Calu3 (cell line): ENCODE measurements around the gene BRI3BP. TPM values are rescaled to one million over a fixed set of nuclear protein-coding genes. Genes with fewer than 3 reads are reported as not detected.
"Not testable (repeated sequence)": the region's sequence is repeated elsewhere in the genome, so short reads cannot be mapped to it uniquely, and the experiment has no call there.

Experiments used
- BruUV-seq: library from RNA; stranded (reverse); fragments of 400-500 nt; replicated peaks from 2 replicates; lab custom pipeline; 2021; lab: Mats Ljungman, UMichigan
- CTCF ChIA-PET: fragments of 300-600 bp; sonication (Branson Sonifier 250); formaldehyde crosslinking; loops from one replicate; lab custom pipeline; 2022; ENCODE audit warnings: antibody characterized with exemption; lab: Charles Lee
- DNase-seq: peaks from one replicate; pipeline ENCODE4 v3.0.0; 2022
- H3K27ac Mint-ChIP-seq: one replicate; pipeline ENCODE4 v1.8.0; 2022; ENCODE audit warnings: mixed read lengths; ENCODE audit not compliant: unreplicated experiment
- H3K27me3 Mint-ChIP-seq: one replicate; pipeline ENCODE4 v1.8.0; 2022; ENCODE audit warnings: mixed read lengths; ENCODE audit not compliant: unreplicated experiment
- H3K36me3 Mint-ChIP-seq: one replicate; pipeline ENCODE4 v1.8.0; 2022; ENCODE audit warnings: mild to moderate bottlenecking, moderate library complexity, mixed read lengths; ENCODE audit not compliant: insufficient read depth, unreplicated experiment
- H3K4me1 Mint-ChIP-seq: one replicate; pipeline ENCODE4 v1.8.0; 2022; ENCODE audit warnings: mild to moderate bottlenecking, low read depth, mixed read lengths; ENCODE audit not compliant: unreplicated experiment
- H3K4me3 Mint-ChIP-seq: one replicate; pipeline ENCODE4 v1.8.0; 2022; ENCODE audit warnings: mild to moderate bottlenecking, low read depth, moderate library complexity, mixed read lengths; ENCODE audit not compliant: unreplicated experiment
- H3K9me3 Mint-ChIP-seq: one replicate; pipeline ENCODE4 v1.8.0; 2022; ENCODE audit warnings: low read depth, mixed read lengths; ENCODE audit not compliant: unreplicated experiment
- intact Hi-C: fragments of 100-400 bp; cut with micrococcal nuclease; formaldehyde crosslinking; loops from one replicate; pipeline ENCODE4 v1.10.0; 2022; ENCODE audit not compliant: unreplicated experiment
- total RNA-seq: library from RNA; stranded (reverse); gene quantifications from 2 replicates; pipeline ENCODE4 v1.2.3, GENCODE V29; 2022
- TF ChIP-seq, protein P1 (sequence below): fragments of 200-600 bp; IDR thresholded peaks from one replicate; pipeline ENCODE4 v1.8.0; 2022; ENCODE audit warnings: antibody characterized with exemption; ENCODE audit not compliant: unreplicated experiment

BRI3BP gene
- total RNA-seq, 1 experiment from 2014 or later, result 94.0 TPM

- CTCF ChIA-PET, result no interaction called here
- H3K27me3 Mint-ChIP-seq, result no peaks in the 10 kb centered on the region
- no peak overlapping the region for H3K27ac Mint-ChIP-seq
- H3K4me3 Mint-ChIP-seq, result no peak overlapping the region
- no peaks in the 10 kb centered on the region for H3K9me3 Mint-ChIP-seq
- peaks cover 14% of the 10 kb centered on the region for H3K36me3 Mint-ChIP-seq
- H3K4me1 Mint-ChIP-seq, result no peaks in the 10 kb centered on the region
- BruUV-seq, result no TSS peak
- DNase-seq, result no peak
- intact Hi-C loops, result no loop called here
- TF ChIP-seq, protein P1, sequence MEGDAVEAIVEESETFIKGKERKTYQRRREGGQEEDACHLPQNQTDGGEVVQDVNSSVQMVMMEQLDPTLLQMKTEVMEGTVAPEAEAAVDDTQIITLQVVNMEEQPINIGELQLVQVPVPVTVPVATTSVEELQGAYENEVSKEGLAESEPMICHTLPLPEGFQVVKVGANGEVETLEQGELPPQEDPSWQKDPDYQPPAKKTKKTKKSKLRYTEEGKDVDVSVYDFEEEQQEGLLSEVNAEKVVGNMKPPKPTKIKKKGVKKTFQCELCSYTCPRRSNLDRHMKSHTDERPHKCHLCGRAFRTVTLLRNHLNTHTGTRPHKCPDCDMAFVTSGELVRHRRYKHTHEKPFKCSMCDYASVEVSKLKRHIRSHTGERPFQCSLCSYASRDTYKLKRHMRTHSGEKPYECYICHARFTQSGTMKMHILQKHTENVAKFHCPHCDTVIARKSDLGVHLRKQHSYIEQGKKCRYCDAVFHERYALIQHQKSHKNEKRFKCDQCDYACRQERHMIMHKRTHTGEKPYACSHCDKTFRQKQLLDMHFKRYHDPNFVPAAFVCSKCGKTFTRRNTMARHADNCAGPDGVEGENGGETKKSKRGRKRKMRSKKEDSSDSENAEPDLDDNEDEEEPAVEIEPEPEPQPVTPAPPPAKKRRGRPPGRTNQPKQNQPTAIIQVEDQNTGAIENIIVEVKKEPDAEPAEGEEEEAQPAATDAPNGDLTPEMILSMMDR, result no peak
Observed at GRCh38 chr12:125029761-125030358, 36.4 kb downstream of the BRI3BP start.

GRCh38 chr12:125031471-125031870 is 38.0 kb downstream of the BRI3BP start:
- H3K27me3 Mint-ChIP-seq, H3K4me3 Mint-ChIP-seq, H3K27ac Mint-ChIP-seq, BruUV-seq, intact Hi-C loops, H3K4me1 Mint-ChIP-seq, H3K9me3 Mint-ChIP-seq, DNase-seq, H3K36me3 Mint-ChIP-seq, CTCF ChIA-PET: not testable (repeated sequence)

DNA sequence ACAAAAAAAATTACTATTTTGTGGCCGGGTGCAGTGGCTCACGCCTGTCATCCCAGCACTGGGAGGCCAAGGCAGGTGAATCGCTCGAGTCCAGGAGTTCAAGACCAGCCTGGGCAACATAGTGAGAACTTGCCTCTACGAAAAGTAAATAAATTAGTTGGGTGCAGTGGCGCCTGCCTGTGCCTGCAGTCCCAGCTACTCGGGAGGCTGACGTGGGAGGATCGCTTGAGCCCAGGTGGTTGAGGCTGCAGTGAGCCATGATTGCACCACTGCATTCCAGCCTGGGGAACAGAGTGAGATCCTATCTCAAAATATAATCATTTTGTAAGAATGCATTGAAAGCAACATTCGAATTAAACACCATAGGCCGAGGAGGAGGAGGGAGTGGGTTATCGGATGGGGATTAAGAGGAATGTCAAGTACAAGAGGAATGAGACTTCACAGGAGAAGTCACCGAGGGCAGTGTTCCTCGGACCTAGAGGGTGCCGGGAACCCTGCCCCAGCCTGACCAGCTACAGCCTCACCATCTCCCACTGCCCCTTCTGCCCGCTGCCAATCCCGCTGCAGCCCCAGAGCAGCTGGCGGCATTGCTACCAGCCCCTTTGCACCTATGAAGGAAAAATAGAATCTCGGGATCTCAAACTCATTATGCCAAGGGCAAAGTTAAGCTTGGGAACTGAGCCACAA is 39.2 kb downstream of the BRI3BP start:
- no peak for DNase-seq
- no peaks in the 10 kb centered on the region for H3K27me3 Mint-ChIP-seq
- H3K4me1 Mint-ChIP-seq, result no peaks in the 10 kb centered on the region
- no peaks in the 10 kb centered on the region for H3K9me3 Mint-ChIP-seq
- TF ChIP-seq, protein P1, result no peak
- BruUV-seq, result no TSS peak
- no peak overlapping the region for H3K4me3 Mint-ChIP-seq
- no peak overlapping the region for H3K27ac Mint-ChIP-seq
- H3K36me3 Mint-ChIP-seq, result peaks cover 4% of the 10 kb centered on the region
- intact Hi-C loops, result no loop called here
- CTCF ChIA-PET, result no interaction called here

DNA sequence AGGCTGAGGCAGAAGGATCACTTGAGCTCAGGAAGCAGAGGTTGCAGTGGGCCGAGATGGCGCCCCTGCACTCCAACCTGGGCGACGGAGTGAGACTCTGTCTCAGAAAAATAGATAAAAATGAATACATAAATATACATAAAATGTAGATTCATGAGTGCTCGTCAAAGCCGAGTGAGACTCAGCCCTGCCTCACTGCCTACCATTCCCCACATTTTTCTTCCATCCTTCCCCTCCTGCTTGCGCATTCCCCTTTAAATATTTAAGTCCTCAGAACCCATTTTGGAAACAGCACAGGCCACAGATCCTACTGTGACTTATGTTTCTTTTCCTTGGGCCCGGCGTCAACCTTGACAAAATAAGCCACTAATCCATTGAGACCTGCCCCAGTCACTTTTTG is 39.8 kb downstream of the BRI3BP start:
- Mint-ChIP-seq H3K4me1 (no peaks in the 10 kb centered on the region), H3K4me3 (no peak overlapping the region), H3K27ac (no peak overlapping the region), H3K36me3 (peaks cover 4% of the 10 kb centered on the region), H3K9me3 (no peaks in the 10 kb centered on the region), H3K27me3 (no peaks in the 10 kb centered on the region)
- no peak for DNase-seq
- CTCF ChIA-PET, result no interaction called here
- TF ChIP-seq, protein P1, result no peak
- no TSS peak for BruUV-seq
- intact Hi-C loops, result no loop called here
